HepG2 (cell line): Measurements from ENCODE around the gene HMGCS2. TPM values are rescaled to one million over a fixed set of nuclear protein-coding genes. Genes with fewer than 3 reads are reported as not detected.

Experiments used
- ATF1 ChIP-seq: IDR thresholded peaks from 2 replicates; pipeline ENCODE4 v1.6.1; 2016; ENCODE audit warnings: mild to moderate bottlenecking, control low read depth
- BORCS8-MEF2B ChIP-seq: sonication (generic); formaldehyde crosslinking; IDR thresholded peaks from 2 replicates; pipeline ENCODE4 v1.8.0; 2022; ENCODE audit warnings: mild to moderate bottlenecking, missing genetic modification reagents
- CENPX ChIP-seq: sonication (generic); formaldehyde crosslinking; IDR thresholded peaks from 2 replicates; pipeline ENCODE4 v1.9.0; 2021; ENCODE audit warnings: mild to moderate bottlenecking, missing genetic modification reagents, moderate library complexity
- CSRNP2 ChIP-seq: sonication (generic); formaldehyde crosslinking; conservative IDR thresholded peaks from 2 replicates; pipeline ENCODE4 v1.8.0; 2022; ENCODE audit warnings: low read depth, missing genetic modification reagents
- CTCF ChIP-seq: sonication (generic); formaldehyde crosslinking; IDR thresholded peaks from 2 replicates; pipeline ENCODE4 v1.5.0; 2020; ENCODE audit warnings: mild to moderate bottlenecking, missing genetic modification reagents, moderate library complexity
- ERF ChIP-seq: IDR thresholded peaks from 2 replicates; pipeline ENCODE4 v1.6.1; 2018; ENCODE audit warnings: missing biosample characterization, missing genetic modification reagents
- GATAD2A ChIP-seq: IDR thresholded peaks from 2 replicates; pipeline ENCODE4 v1.6.1; 2016
- GLI4 ChIP-seq: sonication (generic); formaldehyde crosslinking; IDR thresholded peaks from 2 replicates; pipeline ENCODE4 v1.5.1; 2020; ENCODE audit warnings: missing genetic modification reagents, mild to moderate bottlenecking, moderate library complexity, borderline replicate concordance
- KDM5B ChIP-seq: sonication (generic); formaldehyde crosslinking; IDR thresholded peaks from 2 replicates; pipeline ENCODE4 v1.4.0; 2020; ENCODE audit warnings: missing genetic modification reagents, mild to moderate bottlenecking, borderline replicate concordance
- NFAT5 ChIP-seq: sonication (generic); formaldehyde crosslinking; IDR thresholded peaks from 2 replicates; pipeline ENCODE4 v1.4.0; 2020; ENCODE audit warnings: missing genetic modification reagents
- RXRA ChIP-seq: sonication (generic); formaldehyde crosslinking; IDR thresholded peaks from 2 replicates; pipeline ENCODE4 v1.5.1; 2020; ENCODE audit warnings: missing genetic modification reagents
- THRA ChIP-seq: sonication (generic); formaldehyde crosslinking; IDR thresholded peaks from 2 replicates; pipeline ENCODE4 v1.4.0; 2020; ENCODE audit warnings: missing genetic modification reagents, borderline replicate concordance
- ZBTB26 ChIP-seq: IDR thresholded peaks from 2 replicates; pipeline ENCODE4 v1.6.1; 2016; ENCODE audit warnings: missing compliant biosample characterization, missing genetic modification reagents, borderline replicate concordance
- ZBTB38 ChIP-seq: sonication (generic); formaldehyde crosslinking; IDR thresholded peaks from 2 replicates; pipeline ENCODE4 v1.5.1; 2020; ENCODE audit warnings: mild to moderate bottlenecking, missing genetic modification reagents
- ZFAT ChIP-seq: sonication (generic); formaldehyde crosslinking; conservative IDR thresholded peaks from 2 replicates; pipeline ENCODE4 v1.8.1; 2023; ENCODE audit warnings: missing genetic modification reagents, inconsistent platforms
- ZNF44 ChIP-seq: sonication (generic); formaldehyde crosslinking; IDR thresholded peaks from 2 replicates; pipeline ENCODE4 v1.5.1; 2020; ENCODE audit warnings: mild to moderate bottlenecking, missing genetic modification reagents
- ZNF556 ChIP-seq: sonication (generic); formaldehyde crosslinking; IDR thresholded peaks from 2 replicates; pipeline ENCODE4 v1.4.0; 2020; ENCODE audit warnings: mild to moderate bottlenecking, missing genetic modification reagents, borderline replicate concordance
- ZNF629 ChIP-seq: sonication (generic); formaldehyde crosslinking; conservative IDR thresholded peaks from 2 replicates; pipeline ENCODE4 v1.5.0; 2020; ENCODE audit warnings: missing genetic modification reagents
- polyA plus RNA-seq, 8 experiments: library from polyadenylated mRNA; depleted of rRNA in 3 of 8; stranded (reverse) in 7 of 8; unstranded in 1 of 8; fragments of >200 nt; fragmentation: Illumina TruSeq in 4 of 8; extraction: Trizol in 4 of 8; gene quantifications; 2 replicates each; pipeline versions ENCODE4 v1.2.1 to v1.2.3, GENCODE V29; 2011 to 2016; ENCODE audit warnings: low read depth in 4 of 8, missing spikeins in 1 of 8, mixed read lengths in 1 of 8; ENCODE audit not compliant: insufficient read depth in 1 of 8
- total RNA-seq, 5 experiments: library from RNA; depleted of rRNA; stranded (reverse); fragments of >200 nt; fragmentation: Illumina TruSeq; extraction: Trizol; gene quantifications; 2 replicates each; pipeline ENCODE4 v1.2.3, GENCODE V29; 2016; ENCODE audit warnings: low read depth in 1 of 5

HMGCS2 gene
- total and polyA plus RNA-seq, 2 of the 13 experiments (the other 11 are each of a cell fraction or from before 2014, with no cell fraction given), result 0.44 to 1.5 TPM

- no peak for TF ChIP-seq CSRNP2
- TF ChIP-seq ZBTB38 (CRISPR knock-in tag), result no peak
- TF ChIP-seq KDM5B (CRISPR knock-in tag), result no peak; the same call in 1 of the 2 replicates
- TF ChIP-seq ATF1 (CRISPR knock-in tag), result no peak
- no peak for TF ChIP-seq GATAD2A (CRISPR knock-in tag)
- TF ChIP-seq RXRA, result no peak
- TF ChIP-seq ZNF629, result no peak
- no peak for TF ChIP-seq CENPX (CRISPR knock-in tag)
- peak; percentile 63; the same call in 1 of the 2 replicates for TF ChIP-seq ZBTB26 (CRISPR knock-in tag)
- TF ChIP-seq ZFAT (CRISPR knock-in tag), result no peak
- no peak for TF ChIP-seq ZNF44 (CRISPR knock-in tag)
- TF ChIP-seq ZNF556, result no peak
- TF ChIP-seq ERF (CRISPR knock-in tag), result 0 out of 2 replicates have a peak, but pooled peaks have one; percentile 52
- TF ChIP-seq GLI4 (CRISPR knock-in tag), result no peak
- TF ChIP-seq BORCS8-MEF2B (CRISPR knock-in tag), result no peak
- no peak for TF ChIP-seq NFAT5 (CRISPR knock-in tag)
- TF ChIP-seq THRA (CRISPR knock-in tag), result 0 out of 2 replicates have a peak, but pooled peaks have one; percentile 44
- TF ChIP-seq CTCF (CRISPR knock-in tag), result peak; percentile 95
These were observed 24.7 kb downstream of the HMGCS2 start (continued) for GRCh38 chr1:119743776-119744597.
